GM19395 (cell line): Measurements from ENCODE around the gene TEX264.

Source experiments
- ATAC-seq: cut with Tn5 transposase; IDR thresholded peaks from one replicate; pipeline ENCODE4 v1.9.1; 2021; ENCODE audit warnings: mild to moderate bottlenecking, moderate library complexity; ENCODE audit not compliant: unreplicated experiment

TEX264 gene

GRCh38 chr3:51747840-51748239, 76.8 kb downstream of the TEX264 start:
- ATAC-seq = no peak

- no peak for ATAC-seq
Measured at GRCh38 chr3:51748327-51748726, 77.3 kb downstream of the TEX264 start.

- no peak for ATAC-seq
Measured at GRCh38 chr3:51750878-51751277, 79.8 kb downstream of the TEX264 start.

- no peak for ATAC-seq
Measured at GRCh38 chr3:51751287-51751686, 80.2 kb downstream of the TEX264 start.
